ENCODE data around the gene VPS33A. TPM values are rescaled to one million over a fixed set of nuclear protein-coding genes. Genes with fewer than 3 reads are reported as not detected.
"Not testable (repeated sequence)": the region's sequence is repeated elsewhere in the genome, so short reads cannot be mapped to it uniquely, and the experiment has no call there.

Gene VPS33A
- total and polyA plus RNA-seq, 2 of the 13 experiments (the other 11 are each of a cell fraction or from before 2014, with no cell fraction given), result 11.0 to 43.6 TPM

DNA sequence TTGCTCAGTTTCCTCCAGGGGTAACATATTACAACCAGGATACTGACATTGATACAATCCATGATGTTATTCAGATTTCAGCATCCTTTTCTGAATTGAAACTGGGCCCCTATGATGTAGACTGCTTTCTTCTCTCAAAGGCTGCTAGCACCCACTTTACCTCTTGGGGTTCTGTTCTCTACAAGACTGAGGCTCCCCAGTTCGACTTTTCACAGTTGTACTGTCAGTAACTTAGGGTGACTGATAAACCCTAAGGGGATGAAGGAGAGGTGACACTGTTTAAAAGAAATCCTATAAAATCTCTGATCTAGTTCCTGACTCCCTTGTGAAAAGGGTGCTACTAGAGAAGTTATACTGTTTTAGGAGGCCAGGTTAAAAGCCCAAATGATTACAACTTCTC is 818 bp downstream of the VPS33A start:
- FAIRE-seq (no peak), DNase-seq (ENCODE audit: low spot score) (no peak), ATAC-seq (no peak)
- Histone ChIP-seq H3K4me1 (ENCODE audit: insufficient read depth, low read length) (peaks cover 16% of the 10 kb centered on the region), H3K4me2 (ENCODE audit: low read depth, low read length) (peak overlapping the region; percentile 84), H4K20me1 (ENCODE audit: insufficient read depth, low read length) (no peaks in the 10 kb centered on the region), H3K36me3 (replicated peaks in 1 of 2; ENCODE audit: control insufficient read depth in 1 of 2, insufficient read depth in 2 of 2, low read length in 2 of 2) (peaks cover 3 to 18% of the 10 kb centered on the region in 2 experiments; a peak in 3 of 5 replicates), H2AFZ (ENCODE audit: low read length) (peak overlapping the region; percentile 38), H3K9me3 (ENCODE audit: low read length) (no peaks in the 10 kb centered on the region), H3K9ac (ENCODE audit: insufficient read depth, low read depth, low read length) (peak overlapping the region; percentile 91), H3K4me3 (replicated peaks in 1 of 3; ENCODE audit: insufficient read depth in 1 of 3, low read depth in 2 of 3, low read length in 3 of 3) (peak overlapping the region; percentile 87 to 95 (median 94)), H3K27ac (ENCODE audit: extremely low read length, insufficient read depth, low read length) (peak overlapping the region; percentile 86), H3K79me2 (ENCODE audit: insufficient read depth, low read length) (peaks cover 11% of the 10 kb centered on the region), H3K27me3 (ENCODE audit: control insufficient read depth in 1 of 2, insufficient read depth in 2 of 2, low read length in 2 of 2) (no peaks in the 10 kb centered on the region; a peak in 1 of 5 replicates)
- ChIA-PET CTCF (ENCODE audit: low intra/inter-chr PET ratio, low total read pairs) (no interaction called here), POLR2A (interaction anchor here (1.9 kb wide), 1 partner anchor 40 kb away, joined by 7 read pairs; the partner anchor contains the start of gene DIABLO)
- no peak for TF ChIP-seq RXRA (CRISPR knock-in tag; IDR thresholded peaks at IDR 0.05)
- no peak for TF ChIP-seq HNRNPUL1 (IDR thresholded peaks at IDR 0.05; ENCODE audit: low read depth, low read length)
- TF ChIP-seq ZNF646 (CRISPR knock-in tag; IDR thresholded peaks at IDR 0.05), result no peak
- BruUV-seq (replicated peaks), result no TSS peak
- in situ Hi-C loops (cut with HindIII; ENCODE audit: extremely low pct_ligation_motif_present, low pct_unique_long_range_greater_than_20kb) (no loop called here), intact Hi-C loops (cut with micrococcal nuclease; ENCODE audit: unreplicated experiment) (no loop called here)
- 0% methylated on average over 1 of the region's 1 CpG for WGBS (ENCODE audit: low lambda C conversion rate)

DNA sequence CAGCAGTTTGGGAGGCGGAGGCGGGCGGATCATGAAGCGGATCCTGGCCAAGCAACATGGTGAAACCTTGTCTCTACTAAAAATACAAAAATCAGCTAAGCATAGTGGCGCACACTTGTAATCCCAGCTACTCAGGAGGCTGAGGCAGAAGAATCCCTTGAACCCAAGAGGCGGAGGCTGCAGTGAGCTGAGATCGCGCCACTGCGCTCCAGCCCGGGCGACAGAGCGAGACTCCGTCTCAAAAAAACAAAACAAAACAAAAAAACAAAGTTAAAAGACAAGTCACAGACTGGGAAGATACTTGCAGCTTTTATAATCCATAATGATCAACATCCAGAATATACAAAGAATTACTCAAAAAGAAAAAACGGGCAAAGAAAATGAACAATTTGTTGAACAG is 5.6 kb downstream of the VPS33A start:
- H3K4me3 ChIP-seq (replicated peaks in 1 of 3; ENCODE audit: insufficient read depth in 1 of 3, low read depth in 2 of 3, low read length in 3 of 3); H3K27me3 ChIP-seq (ENCODE audit: control insufficient read depth in 1 of 2, insufficient read depth in 2 of 2, low read length in 2 of 2); H3K4me2 ChIP-seq (ENCODE audit: low read depth, low read length); CTCF ChIA-PET (ENCODE audit: low intra/inter-chr PET ratio, low total read pairs); H2AFZ ChIP-seq (ENCODE audit: low read length); H3K9ac ChIP-seq (ENCODE audit: insufficient read depth, low read depth, low read length); H3K4me1 ChIP-seq (ENCODE audit: insufficient read depth, low read length); H3K27ac ChIP-seq (ENCODE audit: extremely low read length, insufficient read depth, low read length); ATAC-seq; intact Hi-C loops (cut with micrococcal nuclease; ENCODE audit: unreplicated experiment); in situ Hi-C loops (cut with HindIII; ENCODE audit: extremely low pct_ligation_motif_present, low pct_unique_long_range_greater_than_20kb); H3K79me2 ChIP-seq (ENCODE audit: insufficient read depth, low read length); DNase-seq (ENCODE audit: low spot score); POLR2A ChIA-PET; BruUV-seq (replicated peaks); FAIRE-seq; H4K20me1 ChIP-seq (ENCODE audit: insufficient read depth, low read length); H3K9me3 ChIP-seq (ENCODE audit: low read length): not testable (repeated sequence)
- peaks cover 8 to 40% of the 10 kb centered on the region in 2 experiments; a peak in 4 of 5 replicates for H3K36me3 ChIP-seq (replicated peaks in 1 of 2; ENCODE audit: control insufficient read depth in 1 of 2, insufficient read depth in 2 of 2, low read length in 2 of 2)
- WGBS (ENCODE audit: low lambda C conversion rate), result 91% methylated on average over 14 of the region's 14 CpGs

- H3K4me1 ChIP-seq (ENCODE audit: insufficient read depth, low read length); H3K4me3 ChIP-seq (replicated peaks in 1 of 3; ENCODE audit: insufficient read depth in 1 of 3, low read depth in 2 of 3, low read length in 3 of 3); DNase-seq (ENCODE audit: low spot score); H3K27me3 ChIP-seq (ENCODE audit: control insufficient read depth in 1 of 2, insufficient read depth in 2 of 2, low read length in 2 of 2); H3K9ac ChIP-seq (ENCODE audit: insufficient read depth, low read depth, low read length); intact Hi-C loops (cut with micrococcal nuclease; ENCODE audit: unreplicated experiment); FAIRE-seq; H3K27ac ChIP-seq (ENCODE audit: extremely low read length, insufficient read depth, low read length); ATAC-seq; H2AFZ ChIP-seq (ENCODE audit: low read length); CTCF ChIA-PET (ENCODE audit: low intra/inter-chr PET ratio, low total read pairs); POLR2A ChIA-PET; H3K4me2 ChIP-seq (ENCODE audit: low read depth, low read length); H4K20me1 ChIP-seq (ENCODE audit: insufficient read depth, low read length); BruUV-seq (replicated peaks); in situ Hi-C loops (cut with HindIII; ENCODE audit: extremely low pct_ligation_motif_present, low pct_unique_long_range_greater_than_20kb); H3K79me2 ChIP-seq (ENCODE audit: insufficient read depth, low read length); H3K9me3 ChIP-seq (ENCODE audit: low read length): not testable (repeated sequence)
- WGBS (ENCODE audit: low lambda C conversion rate), result 96% methylated on average over 2 of the region's 4 CpGs
- H3K36me3 ChIP-seq (replicated peaks in 1 of 2; ENCODE audit: control insufficient read depth in 1 of 2, insufficient read depth in 2 of 2, low read length in 2 of 2), result peaks cover 8 to 40% of the 10 kb centered on the region in 2 experiments
Measured at GRCh38 chr12:122258939-122259338, 7.4 kb downstream of the VPS33A start.

Measured in HepG2 (cell line).